Activated naive CD4-positive, alpha-beta T cell treated with anti-CD3 and anti-CD28 coated beads, Interleukin-2, amount 50 U/mL, for 24 hours (primary cell): ENCODE results near the gene LRIT2.

Experiments
- H3K27ac Mint-ChIP-seq: one replicate; pipeline ENCODE4 v1.8.0; 2021; ENCODE audit warnings: mild to moderate bottlenecking, mixed read lengths
- H3K27me3 Mint-ChIP-seq: one replicate; pipeline ENCODE4 v1.8.0; 2021; ENCODE audit warnings: mixed read lengths
- H3K36me3 Mint-ChIP-seq: one replicate; pipeline ENCODE4 v1.8.0; 2021; ENCODE audit warnings: mixed read lengths
- H3K4me1 Mint-ChIP-seq: one replicate; pipeline ENCODE4 v1.8.0; 2021; ENCODE audit warnings: mixed read lengths
- H3K4me3 Mint-ChIP-seq: one replicate; pipeline ENCODE4 v1.8.0; 2021; ENCODE audit warnings: mild to moderate bottlenecking, mixed read lengths
- H3K9me3 Mint-ChIP-seq: one replicate; pipeline ENCODE4 v1.8.0; 2021; ENCODE audit warnings: mixed read lengths

The LRIT2 gene

DNA sequence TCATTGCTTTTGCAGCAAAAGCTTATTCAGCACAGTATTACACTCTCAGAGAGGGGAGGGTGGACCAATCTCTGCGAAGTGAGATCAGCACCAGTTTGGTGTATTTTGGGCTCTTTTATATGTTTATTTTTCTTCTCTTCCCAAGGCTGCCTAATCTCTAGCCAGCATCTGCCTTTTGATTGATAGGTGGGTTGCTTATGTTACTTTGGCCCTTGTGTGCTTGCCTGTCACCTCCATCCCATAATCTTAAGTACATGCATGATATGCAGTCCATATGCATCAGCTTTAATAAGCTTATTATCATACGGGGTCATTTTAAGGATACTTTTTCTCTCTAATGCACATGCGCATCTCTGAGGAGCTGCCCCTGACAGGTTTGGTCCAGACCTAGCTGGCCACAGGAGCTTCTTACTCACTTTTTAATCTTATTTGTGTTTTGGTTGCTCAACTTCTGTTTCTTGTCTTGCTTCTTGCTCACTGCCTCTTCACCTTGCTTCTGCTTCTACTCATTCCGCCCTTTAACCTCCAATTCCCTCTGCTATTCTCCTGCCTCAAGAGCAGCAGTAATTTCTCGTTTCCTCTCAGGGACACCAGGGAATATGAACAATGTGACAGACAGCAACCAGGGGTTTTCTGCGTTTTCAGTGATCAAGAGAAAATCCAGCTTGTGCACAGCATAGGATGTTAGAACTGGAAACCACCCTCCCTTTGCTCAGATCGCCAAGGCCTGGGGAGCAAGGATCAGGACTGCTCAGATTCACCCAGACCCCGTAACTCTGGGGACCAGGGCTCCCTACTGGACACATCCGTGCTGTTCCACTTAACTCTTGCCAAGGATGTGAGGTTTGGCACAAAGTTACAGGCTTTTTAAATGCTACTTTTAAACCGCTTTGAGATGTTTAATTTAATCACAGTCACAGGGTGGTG, 29.5 kb upstream of the LRIT2 start:
- Mint-ChIP-seq H3K9me3 (no peaks in the 10 kb centered on the region), H3K4me1 (no peaks in the 10 kb centered on the region), H3K4me3 (no peak overlapping the region), H3K36me3 (no peaks in the 10 kb centered on the region), H3K27ac (no peak overlapping the region), H3K27me3 (peaks cover 13% of the 10 kb centered on the region)

DNA sequence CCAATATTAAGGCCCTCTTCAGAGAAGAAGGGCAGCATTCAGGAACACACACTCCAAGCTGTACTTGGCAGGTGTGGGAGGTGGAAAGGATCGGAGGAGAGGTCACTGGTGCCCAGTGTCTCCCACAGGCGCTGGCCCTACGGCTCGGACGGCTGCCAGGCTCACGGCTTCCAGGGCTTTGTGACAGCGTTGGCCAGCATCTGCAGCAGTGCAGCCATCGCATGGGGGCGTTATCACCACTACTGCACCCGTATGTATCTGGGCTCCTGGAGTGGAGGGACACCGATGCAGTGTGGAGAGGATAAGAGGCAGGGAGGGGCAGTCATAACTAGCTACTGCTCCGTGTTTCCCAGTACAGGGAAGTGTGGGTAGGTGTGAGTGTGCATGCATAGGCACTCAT, 23.4 kb upstream of the LRIT2 start:
- peaks cover 1% of the 10 kb centered on the region for H3K27me3 Mint-ChIP-seq
- no peak overlapping the region for H3K4me3 Mint-ChIP-seq
- no peaks in the 10 kb centered on the region for H3K36me3 Mint-ChIP-seq
- no peaks in the 10 kb centered on the region for H3K4me1 Mint-ChIP-seq
- no peaks in the 10 kb centered on the region for H3K9me3 Mint-ChIP-seq
- no peak overlapping the region for H3K27ac Mint-ChIP-seq

DNA sequence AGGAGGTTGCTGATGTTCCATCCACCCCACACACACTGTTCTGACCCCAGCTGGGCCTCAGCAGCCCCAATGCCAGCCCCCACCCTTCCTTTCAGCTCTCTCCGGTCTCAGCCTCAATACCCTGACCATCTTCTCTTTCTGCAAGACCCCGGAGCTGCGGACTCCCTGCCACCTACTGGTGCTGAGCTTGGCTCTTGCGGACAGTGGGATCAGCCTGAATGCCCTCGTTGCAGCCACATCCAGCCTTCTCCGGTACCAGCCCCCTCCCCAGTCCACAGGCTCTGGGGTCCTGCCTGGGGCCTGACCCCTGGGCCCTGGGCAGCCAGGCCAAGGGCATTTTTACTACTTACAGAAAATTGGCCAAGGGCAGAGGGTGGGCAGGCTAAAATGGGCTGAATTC, 22.2 kb upstream of the LRIT2 start:
- Mint-ChIP-seq H3K36me3 (no peaks in the 10 kb centered on the region), H3K4me1 (no peaks in the 10 kb centered on the region), H3K27me3 (peaks cover 1% of the 10 kb centered on the region), H3K4me3 (no peak overlapping the region), H3K27ac (no peak overlapping the region), H3K9me3 (no peaks in the 10 kb centered on the region)

DNA sequence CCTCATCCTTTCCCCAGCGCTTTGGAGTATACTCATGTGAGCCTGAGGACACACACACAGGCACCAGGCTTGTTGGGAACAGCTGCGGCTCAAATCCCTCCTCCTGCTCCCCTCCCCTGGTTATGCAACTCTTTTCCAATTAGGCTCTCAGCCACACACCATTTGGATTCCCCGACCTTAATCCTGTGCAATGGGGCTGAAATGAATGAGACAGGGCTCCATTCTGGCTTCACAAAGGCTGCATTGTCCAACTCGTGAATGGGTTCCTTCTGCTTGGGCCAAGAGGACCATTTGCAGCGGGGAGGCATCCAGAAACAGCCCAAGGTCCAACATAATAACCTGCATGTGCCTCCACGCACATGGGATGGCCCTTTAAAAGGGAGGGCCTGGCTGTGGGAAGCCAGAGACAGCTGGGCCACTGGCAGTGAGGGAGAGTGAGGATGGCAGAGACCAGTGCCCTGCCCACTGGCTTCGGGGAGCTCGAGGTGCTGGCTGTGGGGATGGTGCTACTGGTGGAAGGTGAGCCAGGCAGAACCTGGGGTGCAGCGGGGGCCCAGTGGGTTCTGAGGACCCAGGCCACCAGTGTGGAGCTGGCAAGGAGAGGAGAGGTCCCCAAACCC, 19.4 kb upstream of the LRIT2 start, which contains the start of gene RGR:
RGR (plus strand) TSS at position 403 of the 620 bp plus-strand sequence; CDS start at position 441, 38 bp downstream.
- Mint-ChIP-seq H3K4me1 (no peaks in the 10 kb centered on the region), H3K9me3 (no peaks in the 10 kb centered on the region), H3K36me3 (no peaks in the 10 kb centered on the region), H3K4me3 (no peak within 1 kb of the TSS), H3K27me3 (no peaks in the 10 kb centered on the region), H3K27ac (no peak within 1 kb of the TSS)

DNA sequence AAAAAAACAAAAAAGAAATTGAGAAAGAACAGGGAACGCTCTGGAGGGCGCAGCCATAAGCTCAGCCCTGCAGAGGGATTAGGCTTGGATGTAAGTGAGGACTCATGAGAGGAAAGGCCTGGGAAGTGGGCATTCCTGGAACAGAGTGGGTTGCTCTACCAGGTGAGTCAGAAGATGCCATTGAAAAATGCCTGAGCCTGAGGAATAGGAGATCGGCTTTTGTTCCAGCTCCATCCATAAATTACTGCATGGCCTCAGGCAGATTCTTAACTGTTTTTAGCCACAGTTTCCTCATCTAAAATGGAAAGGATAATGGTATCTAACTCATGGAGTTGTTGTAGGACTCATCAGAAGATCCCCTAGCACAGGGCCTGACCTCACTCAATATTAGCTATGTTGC, 18.4 kb upstream of the LRIT2 start:
- H3K4me3 Mint-ChIP-seq = no peak overlapping the region

DNA sequence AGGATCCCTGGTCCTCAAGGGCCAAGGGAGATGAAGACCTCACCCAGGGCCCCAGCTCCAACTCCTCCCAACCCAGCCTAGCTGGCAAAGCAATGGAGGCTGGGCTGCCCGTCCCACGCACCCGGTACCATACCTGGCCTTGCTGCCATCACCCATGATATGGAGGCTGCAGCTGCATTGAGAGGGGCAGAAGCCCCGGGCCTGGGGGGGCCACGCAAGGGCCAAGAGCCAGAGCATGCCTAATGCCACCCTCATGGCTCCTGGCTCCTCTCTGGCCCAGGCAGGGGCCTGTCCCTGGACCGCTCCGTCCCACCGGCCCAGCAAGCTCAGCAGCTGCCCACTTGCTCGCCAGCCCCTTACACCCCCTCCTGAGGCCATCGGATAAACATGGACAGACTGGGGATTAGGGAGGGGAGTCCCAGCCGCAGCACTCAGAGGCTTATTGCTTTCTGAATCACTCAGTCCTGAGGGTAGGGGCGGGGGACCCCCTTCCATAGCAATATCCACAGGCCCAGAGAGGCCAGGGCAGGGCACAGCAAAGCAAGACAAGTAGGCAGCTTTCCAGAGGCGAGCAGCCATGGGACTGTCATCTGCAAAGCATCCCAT, 15.9 kb upstream of the LRIT2 start, which contains the start of gene LRIT1:
LRIT1 (minus strand) TSS at position 362 of the 606 bp plus-strand sequence; CDS start at position 255, 107 bp downstream.
- Mint-ChIP-seq H3K27ac (no peak within 1 kb of the TSS), H3K9me3 (no peaks in the 10 kb centered on the region), H3K4me3 (no peak within 1 kb of the TSS), H3K4me1 (no peaks in the 10 kb centered on the region), H3K27me3 (peaks cover 5% of the 10 kb centered on the region), H3K36me3 (no peaks in the 10 kb centered on the region)

More for the DNA sequence above, 18.4 kb upstream of the LRIT2 start:
- Mint-ChIP-seq H3K27ac (no peak overlapping the region), H3K9me3 (no peaks in the 10 kb centered on the region), H3K27me3 (no peaks in the 10 kb centered on the region), H3K36me3 (no peaks in the 10 kb centered on the region), H3K4me1 (no peaks in the 10 kb centered on the region)

DNA sequence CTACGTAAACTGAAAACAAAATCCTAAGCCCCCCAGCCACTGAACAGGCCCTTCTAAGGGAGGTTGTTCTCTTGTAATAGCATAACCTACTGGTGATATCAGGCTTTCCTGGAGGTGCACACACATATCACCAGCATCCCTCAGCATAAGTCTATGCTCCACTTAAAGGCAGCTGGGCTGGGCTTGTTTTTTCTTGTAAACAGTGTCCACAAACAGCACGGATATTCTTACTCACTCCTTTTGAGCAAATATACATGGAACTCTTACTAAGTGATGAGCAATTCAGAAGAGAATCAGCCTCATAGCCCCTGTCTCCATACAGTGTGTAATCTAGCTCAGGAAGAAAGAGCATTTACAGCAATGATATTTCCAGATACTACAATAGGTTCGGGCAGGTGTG, 13.6 kb upstream of the LRIT2 start:
- no peak overlapping the region for H3K27ac Mint-ChIP-seq
- H3K9me3 Mint-ChIP-seq = no peaks in the 10 kb centered on the region
- peaks cover 5% of the 10 kb centered on the region for H3K27me3 Mint-ChIP-seq
- no peaks in the 10 kb centered on the region for H3K36me3 Mint-ChIP-seq
- no peak overlapping the region for H3K4me3 Mint-ChIP-seq
- no peaks in the 10 kb centered on the region for H3K4me1 Mint-ChIP-seq

DNA sequence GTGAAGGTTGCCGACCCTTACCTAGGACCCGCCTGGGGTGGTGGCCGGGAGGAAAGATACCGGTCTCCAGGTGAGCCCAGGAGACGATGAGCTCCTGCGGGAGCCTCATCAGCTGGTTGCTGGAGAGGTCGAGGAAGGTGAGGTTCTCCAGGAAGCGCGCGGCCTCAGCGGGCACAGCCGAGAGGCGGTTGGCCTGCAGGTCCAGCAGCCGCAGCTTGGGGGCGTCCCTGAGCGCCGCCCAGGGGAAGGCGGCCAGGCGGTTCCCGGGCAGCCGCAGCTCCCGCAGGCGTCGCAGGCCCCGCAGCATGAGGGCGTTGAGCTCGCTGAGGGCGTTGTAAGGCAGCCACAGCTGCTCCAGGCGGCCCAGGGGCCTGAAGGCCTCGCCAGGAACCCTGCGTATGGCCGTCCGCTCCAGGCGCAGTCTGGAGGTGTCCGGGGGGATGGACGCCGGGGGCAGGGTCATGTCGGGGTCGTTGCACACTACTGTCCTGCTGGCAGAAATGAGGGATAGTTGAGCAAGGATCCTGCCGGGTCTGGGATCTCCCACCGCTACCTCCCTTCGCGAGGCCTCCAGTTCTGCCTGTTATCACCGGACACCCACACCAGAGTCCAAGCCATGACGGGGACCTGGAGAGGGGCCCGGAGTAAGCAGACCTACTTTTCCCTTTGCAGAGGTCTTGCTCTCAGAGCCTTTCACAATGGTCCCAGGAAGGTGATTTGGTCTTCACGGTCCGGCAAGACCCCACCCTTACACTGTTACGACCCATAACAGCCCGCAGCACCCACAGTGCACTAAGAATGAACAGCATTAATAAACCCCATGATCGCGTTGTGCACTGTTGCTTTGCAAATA, 12.1 kb upstream of the LRIT2 start:
- no peak overlapping the region for H3K4me3 Mint-ChIP-seq
- H3K9me3 Mint-ChIP-seq = no peaks in the 10 kb centered on the region
- no peaks in the 10 kb centered on the region for H3K4me1 Mint-ChIP-seq
- peaks cover 5% of the 10 kb centered on the region for H3K27me3 Mint-ChIP-seq
- no peaks in the 10 kb centered on the region for H3K36me3 Mint-ChIP-seq
- no peak overlapping the region for H3K27ac Mint-ChIP-seq

DNA sequence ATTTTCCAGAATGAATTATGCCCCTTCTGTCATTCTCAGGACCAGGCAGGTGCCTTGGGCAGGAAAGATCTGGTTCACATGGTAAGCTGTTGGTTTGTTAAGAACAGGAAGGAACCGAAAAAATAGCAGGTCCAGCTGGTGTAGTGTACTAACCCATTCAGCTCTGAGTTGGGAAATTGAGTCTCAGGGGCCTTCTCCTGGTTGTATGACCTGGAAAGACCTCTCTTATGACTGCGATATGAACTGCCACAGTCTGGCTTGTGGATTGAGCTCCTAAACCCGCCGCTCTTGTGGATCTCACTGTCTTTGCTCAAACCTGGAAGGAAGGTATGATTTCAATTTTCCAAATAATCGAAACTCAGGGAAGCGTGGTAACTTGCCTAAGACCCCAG, 11.5 kb upstream of the LRIT2 start:
- H3K36me3 Mint-ChIP-seq = no peaks in the 10 kb centered on the region
- H3K9me3 Mint-ChIP-seq = no peaks in the 10 kb centered on the region
- peaks cover 5% of the 10 kb centered on the region for H3K27me3 Mint-ChIP-seq
- H3K4me1 Mint-ChIP-seq = no peaks in the 10 kb centered on the region
- no peak overlapping the region for H3K27ac Mint-ChIP-seq
- H3K4me3 Mint-ChIP-seq = no peak overlapping the region

DNA sequence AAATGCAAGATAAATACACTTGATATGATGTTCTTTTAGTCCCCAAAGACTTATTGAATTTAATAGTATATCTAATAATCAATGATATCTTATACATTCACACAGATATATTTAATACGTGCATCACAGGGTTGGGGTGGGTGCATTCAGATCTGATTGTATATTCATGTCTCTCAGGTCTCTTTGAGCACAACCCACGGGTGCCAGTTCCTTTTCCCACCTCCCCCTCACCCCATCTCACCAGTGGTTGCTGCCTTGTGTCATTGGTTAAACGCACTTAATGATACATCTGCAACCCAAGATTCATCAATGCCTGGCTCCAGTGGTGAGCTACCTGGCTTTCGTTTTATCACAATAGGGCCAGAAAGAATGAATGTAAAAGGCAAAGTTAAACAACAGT, 9.8 kb upstream of the LRIT2 start:
- Mint-ChIP-seq H3K4me3 (no peak overlapping the region), H3K27ac (no peak overlapping the region), H3K36me3 (no peaks in the 10 kb centered on the region), H3K9me3 (no peaks in the 10 kb centered on the region), H3K27me3 (peaks cover 6% of the 10 kb centered on the region), H3K4me1 (no peaks in the 10 kb centered on the region)

DNA sequence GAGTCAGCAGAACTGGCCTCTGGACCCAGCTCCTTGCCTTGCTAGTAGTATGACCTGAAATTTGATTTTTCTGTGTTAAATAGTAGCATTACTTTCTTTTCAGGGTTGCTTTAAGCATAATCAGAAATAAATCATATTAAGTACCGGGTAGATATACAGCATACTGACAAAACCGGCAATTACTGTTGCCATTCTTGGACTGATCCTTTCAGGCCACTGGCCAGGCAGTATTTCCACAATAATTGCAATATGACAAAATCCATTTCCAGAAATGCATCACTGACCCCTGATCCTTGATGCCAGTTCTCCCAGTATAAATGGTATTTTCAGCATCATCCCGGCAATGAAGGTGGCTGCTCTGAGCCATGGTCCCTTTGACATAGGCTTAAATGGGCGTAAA, 9.1 kb upstream of the LRIT2 start:
- Mint-ChIP-seq H3K36me3 (no peaks in the 10 kb centered on the region), H3K9me3 (no peaks in the 10 kb centered on the region), H3K27ac (no peak overlapping the region), H3K4me3 (no peak overlapping the region), H3K4me1 (no peaks in the 10 kb centered on the region), H3K27me3 (peaks cover 8% of the 10 kb centered on the region)

DNA sequence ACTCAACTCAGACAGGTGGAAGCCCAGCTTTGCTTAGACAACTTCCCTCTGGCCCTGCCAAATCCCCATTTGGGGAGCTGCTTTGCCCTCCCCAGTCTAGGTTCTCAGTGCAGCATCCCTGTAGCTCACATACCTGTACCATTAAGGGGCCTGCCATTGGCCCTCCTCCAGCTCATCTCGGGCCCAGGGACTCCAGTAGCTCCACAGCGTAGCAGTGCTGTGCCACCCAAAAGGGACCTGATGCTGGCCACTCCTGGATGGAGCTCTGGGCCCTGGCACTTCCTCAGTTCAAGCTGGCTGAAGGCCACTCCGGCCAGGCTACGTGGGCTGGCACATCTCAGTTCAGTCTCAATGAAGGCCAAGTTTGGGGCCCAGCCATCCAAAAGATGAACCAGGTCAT, 8.6 kb upstream of the LRIT2 start:
- peaks cover 8% of the 10 kb centered on the region for H3K27me3 Mint-ChIP-seq
- H3K4me1 Mint-ChIP-seq = no peaks in the 10 kb centered on the region
- H3K36me3 Mint-ChIP-seq = no peaks in the 10 kb centered on the region
- H3K27ac Mint-ChIP-seq = no peak overlapping the region
- no peaks in the 10 kb centered on the region for H3K9me3 Mint-ChIP-seq
- no peak overlapping the region for H3K4me3 Mint-ChIP-seq

DNA sequence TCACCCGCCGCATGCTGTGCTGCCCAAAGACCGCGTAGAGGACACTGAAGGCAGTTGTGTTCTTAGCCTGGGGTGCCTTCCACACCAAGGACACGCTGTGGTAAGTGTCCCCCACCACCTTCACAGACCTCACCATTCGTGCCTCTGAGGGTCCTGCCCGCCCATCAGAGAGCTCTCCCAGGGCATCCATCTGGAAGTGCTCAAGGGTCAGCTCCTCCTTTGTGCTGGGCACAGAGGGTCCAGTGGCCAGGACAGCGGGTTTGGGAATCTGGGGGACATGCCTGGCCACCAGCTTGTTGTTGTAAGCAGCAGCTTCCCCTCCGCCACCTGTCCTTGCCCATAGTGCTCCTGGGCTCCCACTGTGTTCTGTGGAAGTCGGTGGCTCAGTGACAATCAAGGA, 7.0 kb upstream of the LRIT2 start:
- Mint-ChIP-seq H3K9me3 (no peaks in the 10 kb centered on the region), H3K4me3 (no peak overlapping the region), H3K27me3 (peaks cover 8% of the 10 kb centered on the region), H3K27ac (no peak overlapping the region), H3K4me1 (no peaks in the 10 kb centered on the region), H3K36me3 (no peaks in the 10 kb centered on the region)

DNA sequence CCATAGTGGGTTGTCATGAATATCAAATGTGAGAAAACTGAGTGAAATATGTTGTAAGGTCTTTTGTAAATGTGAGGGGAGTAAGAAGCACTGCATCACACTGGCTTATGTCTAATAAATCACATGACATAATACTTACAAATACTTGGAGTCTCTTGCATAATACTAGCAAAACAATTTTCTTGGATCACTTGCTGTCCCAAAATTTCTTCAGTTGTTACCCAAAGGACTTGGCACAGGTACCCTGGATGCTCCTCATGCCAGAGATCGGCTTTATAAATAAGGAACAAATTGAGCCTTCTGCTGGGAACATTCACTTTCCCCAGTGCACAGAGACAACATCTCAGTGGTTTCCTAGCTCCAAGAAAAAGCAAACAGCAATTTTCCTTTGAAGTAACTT, 5.0 kb upstream of the LRIT2 start:
- H3K27me3 Mint-ChIP-seq = peaks cover 10% of the 10 kb centered on the region
- no peak overlapping the region for H3K4me3 Mint-ChIP-seq
- no peak overlapping the region for H3K27ac Mint-ChIP-seq
- no peaks in the 10 kb centered on the region for H3K36me3 Mint-ChIP-seq
- H3K9me3 Mint-ChIP-seq = no peaks in the 10 kb centered on the region
- no peaks in the 10 kb centered on the region for H3K4me1 Mint-ChIP-seq

DNA sequence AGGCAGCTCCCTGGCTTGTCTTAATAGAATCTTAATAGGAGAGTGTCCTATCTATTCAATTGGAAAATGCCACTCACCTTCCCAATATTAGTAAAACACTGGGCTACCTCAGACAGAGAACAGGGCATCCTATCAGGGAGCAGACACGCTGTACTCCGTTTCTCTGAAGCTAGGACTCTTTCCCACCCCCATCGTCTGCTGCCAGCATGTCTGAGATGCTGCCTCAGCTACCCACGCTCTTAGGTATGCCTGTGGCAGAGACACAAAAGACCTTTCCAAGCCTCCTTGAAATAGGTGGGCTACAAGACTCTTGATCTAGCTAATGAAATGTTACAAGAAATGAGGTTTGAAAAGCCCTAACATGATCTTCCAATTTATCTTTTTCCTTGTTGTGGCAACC, 2.5 kb upstream of the LRIT2 start:
- H3K4me3 Mint-ChIP-seq = no peak overlapping the region
- H3K36me3 Mint-ChIP-seq = no peaks in the 10 kb centered on the region
- H3K27me3 Mint-ChIP-seq = peaks cover 20% of the 10 kb centered on the region
- no peaks in the 10 kb centered on the region for H3K4me1 Mint-ChIP-seq
- no peak overlapping the region for H3K27ac Mint-ChIP-seq
- no peaks in the 10 kb centered on the region for H3K9me3 Mint-ChIP-seq
